Astrocyte of the hippocampus (primary cell): ENCODE results near the gene SLC36A2.
"Not testable (repeated sequence)": the region's sequence is repeated elsewhere in the genome, so short reads cannot be mapped to it uniquely, and the experiment has no call there.

ENCODE experiments used
- DNase-seq: peaks from one replicate; pipeline ENCODE4 v3.0.0; 2011; ENCODE audit warnings: low read depth, low spot score

The SLC36A2 gene

DNA sequence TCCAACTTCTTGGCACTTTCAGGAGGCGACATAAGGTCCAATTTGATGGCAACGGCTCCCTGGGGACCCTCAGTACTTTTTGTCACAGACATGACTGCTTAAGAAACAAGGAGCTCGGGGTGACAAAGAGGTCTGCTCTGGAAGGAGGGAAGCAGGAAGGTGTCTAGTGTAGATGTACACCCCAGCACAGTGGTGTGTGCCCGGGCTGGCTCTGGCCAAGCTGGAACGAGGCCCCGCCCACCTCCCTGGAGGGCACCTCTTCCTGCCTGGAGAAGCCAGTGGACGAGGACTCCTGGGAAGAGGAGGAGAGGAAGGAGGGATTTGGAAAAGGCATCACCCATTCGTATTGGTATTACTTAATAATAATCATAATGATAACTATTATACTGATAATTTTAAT is at the start of gene SLC36A2:
SLC36A2 (minus strand) TSS at position 191 of the 400 bp plus-strand sequence; CDS start at position 92, 99 bp downstream.
- no peak for DNase-seq

DNA sequence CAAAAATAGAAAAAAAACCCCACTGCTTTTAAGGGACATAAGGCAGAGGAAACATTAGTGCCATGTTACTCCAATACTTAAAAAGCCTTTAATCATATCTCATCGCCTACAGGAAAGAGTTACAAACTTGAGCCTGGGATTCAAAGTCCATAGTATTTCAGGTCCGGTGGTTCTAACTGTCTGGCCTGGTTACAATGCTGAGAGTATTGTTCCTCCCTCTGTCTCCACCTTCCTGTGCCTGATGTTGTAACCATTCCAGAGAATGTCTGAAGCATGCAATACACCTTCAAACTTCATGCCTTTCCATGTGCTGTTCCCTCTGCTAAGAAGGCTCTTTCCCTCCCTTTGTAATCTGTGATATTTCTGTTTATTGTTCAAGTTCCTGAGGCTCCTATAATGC is 41.6 kb upstream of the SLC36A2 start:
- DNase-seq = no peak

DNA sequence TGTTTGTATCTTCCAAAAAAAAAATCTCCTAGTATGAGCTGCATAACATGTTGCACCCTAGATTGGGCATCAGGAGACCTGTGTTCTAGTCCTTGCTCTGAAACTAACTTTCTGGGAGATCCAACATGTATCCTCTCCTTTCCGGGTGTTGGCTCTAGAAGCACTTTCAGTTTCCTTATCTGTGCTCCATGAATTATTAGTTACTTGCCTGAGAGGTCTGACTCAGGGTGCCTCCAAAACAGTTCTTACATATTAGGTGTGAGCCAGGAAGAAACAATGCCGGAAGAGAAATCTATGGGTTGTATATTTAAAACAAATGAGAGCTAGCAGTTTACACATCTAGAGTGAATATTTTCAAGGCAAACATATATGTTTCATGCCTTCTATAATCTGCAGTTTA is 36.7 kb upstream of the SLC36A2 start:
- DNase-seq = no peak

DNA sequence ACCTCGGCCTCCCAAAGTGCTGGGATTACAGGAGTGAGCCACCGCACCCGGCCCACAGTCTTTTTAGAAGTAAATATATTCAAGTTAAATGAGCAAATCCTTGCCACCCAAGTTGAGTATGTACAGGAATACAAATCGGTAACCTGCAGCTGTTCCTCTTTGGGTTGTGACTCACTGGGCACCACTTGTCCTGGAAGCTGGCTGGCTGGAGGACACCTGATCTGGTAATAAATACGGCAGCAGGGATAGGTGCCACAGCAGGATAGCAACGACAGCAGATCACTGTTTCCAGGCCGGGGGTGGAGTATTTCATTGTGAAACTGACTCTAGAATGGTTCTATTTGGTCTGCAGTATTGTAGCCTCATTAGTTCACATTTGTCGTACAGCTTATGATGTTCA is 35.7 kb upstream of the SLC36A2 start:
- no peak for DNase-seq

DNA sequence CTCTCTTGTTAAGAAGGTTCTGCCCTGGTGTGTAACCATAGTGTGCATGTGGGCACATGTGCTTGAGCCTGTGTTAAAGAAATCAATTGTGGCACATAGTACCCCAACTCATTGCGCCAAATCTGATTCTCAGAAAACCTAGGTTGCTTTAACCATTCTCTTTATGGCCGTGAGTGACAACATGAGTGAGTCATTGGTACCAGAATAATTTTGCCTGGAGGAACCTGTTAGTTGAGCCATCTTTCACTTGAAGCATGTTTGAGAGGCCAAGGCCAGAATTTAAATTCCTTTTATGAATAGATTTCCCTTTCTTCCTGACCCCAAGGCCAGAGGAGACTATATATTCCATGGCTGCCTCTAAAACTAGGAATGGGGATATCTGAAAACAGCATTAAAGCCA is 35.2 kb upstream of the SLC36A2 start:
- DNase-seq = no peak

DNA sequence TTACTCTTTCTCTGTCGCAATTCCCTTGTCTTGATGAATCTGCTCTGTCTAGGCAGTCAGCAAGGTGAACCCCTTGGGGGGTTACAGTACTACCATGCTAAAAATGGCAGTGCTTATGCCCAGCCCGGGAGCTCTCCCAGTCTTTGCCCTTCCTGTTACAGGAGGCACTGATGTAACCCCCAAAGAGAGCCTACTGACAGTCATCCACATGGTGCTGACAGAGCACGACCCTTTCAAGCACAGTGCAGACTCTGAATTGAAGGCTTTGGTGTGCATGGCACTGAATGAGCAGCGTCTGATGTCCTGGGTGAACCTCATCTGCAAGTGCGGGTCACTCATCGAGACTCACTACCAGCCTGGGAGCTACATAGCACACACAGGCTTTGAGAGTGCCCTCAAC is 34.5 kb upstream of the SLC36A2 start:
- no peak for DNase-seq

DNA sequence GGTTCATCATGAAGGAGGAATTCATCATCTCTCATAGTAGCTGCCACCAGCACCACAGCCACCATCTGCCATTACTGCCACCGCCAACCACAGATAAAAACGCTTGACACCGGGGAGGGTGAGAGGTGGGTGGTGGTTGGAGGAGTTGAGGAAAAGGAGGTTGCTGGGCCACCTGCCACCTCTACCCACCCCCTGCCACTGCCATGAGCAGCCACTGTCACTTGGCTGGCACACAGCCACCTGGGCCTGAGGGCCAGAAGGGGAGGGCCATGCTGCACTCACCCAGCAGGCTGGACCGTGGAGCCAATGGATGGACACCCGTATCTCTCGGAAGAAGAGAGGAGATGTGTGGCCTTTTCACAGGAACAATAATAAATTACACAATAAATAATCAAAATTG is 31.3 kb upstream of the SLC36A2 start:
- DNase-seq = no peak

DNA sequence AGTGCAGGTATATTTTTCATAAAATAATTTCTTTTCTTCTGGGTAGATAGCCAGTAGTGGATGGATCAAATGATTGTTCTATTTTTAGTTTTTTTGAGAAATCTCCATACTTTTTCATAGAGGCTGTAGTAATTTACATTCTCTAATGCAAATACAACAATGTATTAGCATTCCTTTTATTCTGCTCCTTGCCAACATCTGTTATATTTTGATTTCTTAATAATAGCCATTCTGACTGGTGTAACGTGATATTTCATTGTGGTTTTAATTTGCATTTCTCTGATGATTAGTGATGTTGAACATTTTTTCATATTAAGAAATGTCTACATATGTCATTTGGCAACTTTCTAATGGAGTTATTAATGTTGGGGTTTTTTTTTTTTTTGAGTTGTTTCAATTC is 27.2 kb upstream of the SLC36A2 start:
- no peak for DNase-seq

DNA sequence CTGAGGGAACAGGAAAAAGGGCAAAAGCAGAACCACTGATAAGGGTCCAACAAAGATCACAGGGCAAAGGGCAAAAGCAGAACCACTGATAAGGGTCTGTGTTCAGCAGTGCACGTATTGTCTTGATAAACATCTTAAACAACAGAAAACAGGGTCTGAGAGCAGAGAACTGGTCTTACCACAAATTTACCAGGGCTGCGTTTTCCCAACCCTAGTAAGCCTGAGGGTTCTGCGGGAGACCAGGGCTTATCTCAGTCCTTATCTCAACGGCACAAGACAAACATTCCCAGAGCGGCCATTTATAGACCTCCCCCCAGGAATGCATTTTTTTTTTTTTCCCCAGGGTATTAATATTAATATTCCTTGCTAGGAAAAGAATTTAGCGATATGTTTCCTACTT is 19.7 kb upstream of the SLC36A2 start:
- DNase-seq = not testable (repeated sequence)

DNA sequence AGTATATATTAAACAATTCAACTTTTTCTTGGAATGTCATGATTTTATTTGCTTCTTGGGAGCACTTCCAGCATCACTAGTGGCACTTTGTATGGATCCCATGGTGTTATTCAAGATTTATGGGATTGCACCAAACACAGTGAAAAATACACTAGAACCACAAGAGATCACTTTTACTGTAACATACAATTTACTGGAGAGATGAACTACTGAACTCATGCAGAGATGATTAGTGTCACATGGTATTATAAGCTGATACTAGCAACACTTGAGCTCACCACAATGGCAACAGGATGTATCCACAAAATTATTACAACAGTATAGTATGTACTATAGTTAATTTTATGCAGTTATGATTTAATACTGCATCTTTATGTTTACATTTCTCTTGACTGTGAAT is 16.3 kb upstream of the SLC36A2 start:
- no peak for DNase-seq

DNA sequence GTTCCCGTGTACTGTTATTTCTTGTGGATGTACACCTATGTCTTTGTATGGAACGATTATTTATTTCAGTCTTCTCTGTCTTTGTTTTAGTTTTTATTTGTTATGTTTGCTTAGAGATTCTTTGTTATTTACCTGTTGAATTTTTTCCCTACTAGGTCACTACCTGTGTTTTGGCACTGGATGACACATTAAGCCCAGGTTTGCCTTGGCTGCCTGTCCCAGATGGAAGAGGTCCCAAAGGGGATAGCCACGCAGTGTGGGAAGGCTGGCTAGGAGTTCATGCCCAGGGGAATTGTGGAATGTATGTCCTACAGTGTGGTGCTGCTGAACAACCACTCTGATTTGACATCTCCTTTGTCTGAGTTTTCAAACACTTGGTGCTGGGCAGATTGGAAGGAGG is 15.6 kb upstream of the SLC36A2 start:
- no peak for DNase-seq

DNA sequence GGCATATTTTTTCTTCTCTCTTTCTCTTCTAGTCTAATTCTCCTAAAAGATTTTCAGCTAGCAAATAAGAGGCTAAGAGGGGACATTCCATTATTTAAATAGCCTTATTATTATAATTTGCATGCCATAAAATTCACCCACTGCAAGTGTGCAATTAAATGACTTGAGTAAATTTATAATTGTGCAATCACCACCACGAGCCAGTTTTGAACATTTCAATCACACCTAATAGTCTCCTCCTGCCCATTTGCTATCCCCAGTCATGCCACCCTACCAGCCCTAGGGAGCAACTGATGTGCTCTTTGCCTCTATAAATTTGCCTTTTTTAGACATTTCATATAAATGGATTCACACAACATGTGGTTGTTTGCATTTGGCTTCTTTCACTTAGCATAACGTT is 12.0 kb upstream of the SLC36A2 start:
- no peak for DNase-seq

DNA sequence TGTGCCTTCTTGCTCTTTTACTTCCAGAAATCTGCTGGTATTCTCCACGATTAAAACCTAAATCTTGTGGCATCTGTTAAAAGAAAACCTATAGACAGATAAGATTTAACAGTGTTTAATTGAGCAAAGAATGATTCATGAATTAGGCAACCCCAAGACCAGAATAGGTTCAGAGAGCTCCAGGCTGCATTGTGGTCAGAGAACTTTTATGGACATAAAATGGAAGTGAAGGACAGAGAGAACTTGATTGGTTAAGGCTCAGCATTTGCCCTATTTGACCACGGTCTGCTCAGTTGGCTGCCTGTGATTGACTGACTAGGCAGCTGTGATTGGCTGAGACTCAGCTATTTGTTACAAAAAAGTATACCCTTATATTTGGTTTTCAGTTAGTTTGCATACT is 10.4 kb upstream of the SLC36A2 start:
- no peak for DNase-seq

DNA sequence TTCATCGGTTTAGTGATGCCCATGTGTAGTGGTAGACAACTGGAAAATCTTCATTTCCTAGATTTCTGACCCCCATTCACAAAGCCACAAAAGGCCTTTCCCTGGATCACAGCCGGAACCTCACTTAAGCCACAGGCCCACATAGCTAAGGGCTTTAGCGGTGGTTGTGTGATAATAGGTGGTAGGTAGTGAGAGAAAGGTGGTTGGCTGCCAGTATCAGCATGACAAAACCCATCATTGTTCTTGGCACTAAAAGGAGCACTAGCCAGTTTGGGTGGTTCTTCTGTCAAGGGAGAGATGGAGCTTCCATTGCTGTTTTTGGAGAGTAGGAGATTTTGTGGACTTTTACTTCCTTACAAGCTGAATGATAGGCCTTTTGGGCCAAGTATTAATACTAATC is 9.7 kb upstream of the SLC36A2 start:
- no peak for DNase-seq

DNA sequence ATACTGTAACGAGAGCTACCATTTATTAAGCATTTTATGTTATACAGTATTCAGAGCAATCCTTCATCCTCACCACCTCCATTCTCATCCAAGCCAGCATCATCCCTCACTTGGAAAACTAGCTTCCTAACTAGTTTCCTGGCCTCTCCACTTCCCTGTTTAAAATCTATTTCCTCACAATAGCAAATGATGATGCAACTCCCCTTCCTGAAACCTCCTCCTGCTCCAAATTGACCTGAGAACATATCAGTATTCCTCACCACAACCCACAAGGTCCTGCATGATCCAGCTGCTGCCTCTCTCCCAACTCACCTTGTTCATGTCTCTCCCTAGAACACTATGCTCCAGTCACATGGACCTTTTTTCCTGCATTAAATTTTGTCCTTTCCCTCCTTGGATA is 4.3 kb upstream of the SLC36A2 start:
- DNase-seq = no peak

DNA sequence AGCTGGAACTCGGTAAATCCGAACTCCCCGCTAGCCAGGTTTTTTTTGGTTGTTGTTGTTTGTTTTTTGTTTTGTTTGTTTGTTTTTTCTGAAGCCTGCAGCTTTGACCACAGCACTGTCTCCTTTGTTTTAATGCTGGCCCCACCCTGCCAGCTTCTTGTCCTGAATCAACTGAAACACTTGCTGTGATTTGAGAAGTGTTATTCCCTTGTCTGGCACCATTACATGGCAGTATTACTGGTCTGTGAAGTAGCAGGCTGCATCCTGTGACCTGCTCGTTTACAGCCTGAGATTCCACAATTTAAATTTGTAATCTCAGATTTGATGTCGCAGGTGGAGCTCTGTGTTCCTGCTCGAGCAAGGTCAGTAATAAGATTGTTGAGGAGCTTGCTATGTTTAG is 1.4 kb upstream of the SLC36A2 start:
- no peak for DNase-seq

DNA sequence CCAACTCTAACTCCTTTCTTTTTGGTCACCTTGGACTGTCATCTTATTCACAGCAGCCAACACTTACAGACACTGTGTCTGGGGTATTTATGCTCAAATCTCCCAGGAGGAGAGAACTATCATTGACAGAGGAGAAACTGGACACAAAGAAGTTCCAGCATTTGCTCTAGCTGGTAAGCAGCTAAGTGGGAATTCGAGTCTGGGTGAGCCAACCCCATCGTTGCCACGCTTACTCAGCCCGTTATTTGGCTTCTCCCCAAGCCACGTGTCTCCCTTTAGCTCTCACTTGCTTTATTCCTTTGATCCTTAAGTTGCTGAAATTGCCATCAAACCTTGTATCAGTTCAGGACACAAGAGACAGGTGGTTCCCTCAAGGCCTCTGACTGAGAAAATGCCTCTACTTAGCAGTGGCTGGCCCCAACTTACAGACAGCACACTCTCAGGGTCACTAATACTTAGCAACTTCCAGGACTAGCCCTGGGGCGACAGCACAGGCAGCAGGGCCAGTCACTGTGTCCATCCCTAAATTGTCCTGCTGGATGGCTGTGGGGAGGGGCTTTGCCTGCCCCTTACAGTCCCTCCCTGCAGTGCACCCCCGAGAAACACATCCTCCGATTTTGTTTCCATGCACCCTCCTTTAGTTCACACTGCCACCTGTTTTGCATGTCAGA is 1.4 kb downstream of the SLC36A2 start:
- DNase-seq = peak; percentile 32

DNA sequence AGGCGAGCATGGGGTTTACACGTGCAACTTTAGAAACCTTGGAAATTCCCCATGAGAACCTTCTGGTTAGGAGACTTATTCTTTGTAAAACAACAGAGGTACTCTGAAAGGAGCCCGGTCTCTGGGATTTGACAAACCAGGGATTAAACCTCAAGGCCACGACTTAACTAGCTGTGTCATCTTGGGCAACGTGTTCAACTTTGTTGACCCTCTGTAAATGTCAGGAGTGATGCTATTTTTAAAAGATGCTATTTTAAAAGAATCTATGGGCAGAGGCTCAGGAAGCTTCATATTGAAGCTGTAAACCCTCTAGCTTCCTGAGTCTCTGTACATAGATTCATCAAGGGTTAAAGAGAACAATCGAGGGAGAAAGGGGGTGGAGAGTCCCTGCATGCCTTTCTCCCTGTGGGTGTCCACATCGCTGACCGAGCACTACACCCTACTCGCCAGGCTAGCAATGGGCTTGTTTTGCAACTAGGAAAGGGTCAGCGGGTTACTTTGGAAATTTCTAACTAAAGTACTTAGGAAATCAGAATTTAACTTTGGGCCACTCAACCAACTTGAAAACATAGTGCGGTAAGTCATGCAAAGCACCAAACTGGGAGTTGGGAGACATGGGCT is 2.1 kb downstream of the SLC36A2 start:
- DNase-seq = no peak

DNA sequence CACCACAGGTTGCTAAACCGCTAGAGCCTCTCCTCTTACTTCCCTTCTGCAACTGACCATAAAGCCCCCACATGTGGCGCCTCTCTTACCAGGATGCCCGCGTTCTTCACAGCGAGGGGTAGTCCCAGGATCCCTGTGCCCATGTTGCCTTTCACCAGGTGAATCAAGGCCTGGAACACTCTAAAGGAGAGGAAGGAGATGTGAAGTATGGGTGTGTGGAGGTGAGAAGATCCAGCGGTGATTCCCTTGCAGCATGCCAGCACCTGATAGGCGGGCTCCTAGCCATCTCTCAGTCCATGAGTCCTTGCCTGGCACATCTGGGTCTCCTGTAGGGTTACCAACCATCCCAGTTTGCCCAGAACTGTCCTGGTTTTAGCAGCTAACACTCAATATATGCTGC is 3.3 kb downstream of the SLC36A2 start:
- DNase-seq = no peak

DNA sequence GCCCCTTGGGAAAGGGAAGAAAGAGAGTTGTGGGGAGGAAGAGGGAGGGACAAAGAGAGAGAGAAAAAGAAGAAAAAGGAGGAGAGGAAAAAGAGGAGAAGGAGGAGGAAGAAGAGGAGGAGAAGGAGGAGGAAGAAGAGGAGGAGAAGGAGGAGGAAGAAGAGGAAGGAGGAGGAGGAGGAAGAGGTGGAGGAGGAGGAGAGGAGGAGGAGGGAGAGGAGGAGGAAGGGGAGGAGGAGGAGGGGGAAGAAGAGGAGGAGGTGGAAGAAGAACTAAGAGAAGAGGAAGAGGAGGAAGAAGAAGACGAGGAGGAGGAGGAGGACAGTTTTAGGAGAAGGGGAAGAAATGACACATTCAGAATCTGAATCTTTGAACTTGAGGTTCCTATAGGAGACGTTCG is 7.4 kb downstream of the SLC36A2 start:
- DNase-seq = no peak

DNA sequence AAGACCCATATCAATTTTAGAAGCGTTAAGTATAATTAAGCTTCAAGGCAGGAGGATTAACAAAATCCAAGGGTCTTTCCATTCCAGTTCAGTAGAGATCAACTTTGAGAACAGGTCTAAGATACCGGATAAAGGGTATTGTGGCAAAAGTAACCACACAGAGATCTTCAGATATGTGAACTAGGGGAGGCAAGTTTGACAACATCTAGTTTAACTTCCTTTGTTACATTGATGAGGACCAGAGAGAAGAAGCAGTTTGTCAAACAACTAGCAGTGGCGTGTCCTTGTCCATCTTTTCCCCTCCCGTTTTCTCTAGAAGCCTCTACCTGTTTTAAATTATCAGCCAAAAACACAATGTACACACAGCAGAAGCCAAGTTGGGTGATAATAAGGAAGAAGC is 8.6 kb downstream of the SLC36A2 start:
- DNase-seq = no peak

DNA sequence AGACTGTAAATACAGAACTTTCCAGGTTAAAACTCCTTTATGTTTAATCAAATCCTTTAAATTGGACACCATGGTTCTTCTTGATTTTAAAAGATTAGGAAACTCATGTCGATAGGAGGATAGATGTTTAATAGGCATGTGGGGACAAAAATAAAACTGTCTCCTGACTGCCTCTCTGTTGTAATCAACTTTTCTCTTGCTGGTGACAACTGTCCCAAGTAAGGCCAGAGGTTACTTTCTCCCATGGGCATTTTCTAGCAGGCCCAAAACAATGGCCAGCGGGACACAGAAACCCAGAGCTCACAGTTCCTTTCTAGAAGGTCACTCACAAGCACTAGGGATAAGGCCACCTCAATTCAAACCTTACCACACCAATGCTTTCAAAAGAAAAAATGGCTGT is 14.5 kb downstream of the SLC36A2 start:
- no peak for DNase-seq

DNA sequence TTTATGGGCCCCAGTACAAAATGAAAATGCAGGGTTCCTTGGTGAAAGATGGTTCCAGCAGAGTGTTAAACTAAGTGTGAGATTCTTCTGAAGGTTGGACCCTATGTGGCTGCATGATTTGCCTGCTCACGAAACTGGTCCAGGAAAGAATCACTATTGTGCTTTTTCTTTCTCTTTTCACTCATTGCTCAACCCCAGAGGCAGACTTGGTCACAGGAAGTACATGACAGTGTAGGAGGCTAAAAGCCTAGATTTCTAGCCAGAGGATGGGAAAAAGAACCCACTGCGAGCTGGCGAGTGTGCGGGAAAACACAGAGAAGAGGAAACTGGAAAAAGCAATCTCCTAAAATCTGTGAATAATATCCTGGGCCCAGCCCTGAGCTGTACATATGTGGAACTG is 18.6 kb downstream of the SLC36A2 start:
- DNase-seq = no peak

DNA sequence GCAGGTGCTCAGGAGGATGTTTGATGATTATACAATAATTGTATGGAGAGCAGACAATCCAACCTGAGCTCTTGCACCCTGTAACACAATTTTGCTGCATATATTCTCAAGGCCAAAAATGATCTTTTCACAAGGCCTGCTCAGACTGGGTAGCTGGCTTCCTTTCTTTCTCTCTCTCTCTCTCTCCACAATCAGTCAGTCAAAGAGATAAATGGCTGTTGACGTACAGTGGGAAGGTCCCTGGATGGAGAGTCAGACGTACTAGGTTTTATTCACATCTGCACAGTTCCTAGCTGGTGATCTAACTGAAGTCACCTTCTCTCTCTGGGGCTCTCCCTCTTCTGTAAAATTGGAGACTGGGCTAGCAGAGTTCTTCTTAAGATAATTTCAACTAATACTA is 19.8 kb downstream of the SLC36A2 start:
- DNase-seq = no peak
